ENCODE results near the gene SLC6A17. TPM values are rescaled to one million over a fixed set of nuclear protein-coding genes. Genes with fewer than 3 reads are reported as not detected.

SLC6A17 gene
- total RNA-seq, 1 experiment from 2014 or later = 0.17 TPM

DNA sequence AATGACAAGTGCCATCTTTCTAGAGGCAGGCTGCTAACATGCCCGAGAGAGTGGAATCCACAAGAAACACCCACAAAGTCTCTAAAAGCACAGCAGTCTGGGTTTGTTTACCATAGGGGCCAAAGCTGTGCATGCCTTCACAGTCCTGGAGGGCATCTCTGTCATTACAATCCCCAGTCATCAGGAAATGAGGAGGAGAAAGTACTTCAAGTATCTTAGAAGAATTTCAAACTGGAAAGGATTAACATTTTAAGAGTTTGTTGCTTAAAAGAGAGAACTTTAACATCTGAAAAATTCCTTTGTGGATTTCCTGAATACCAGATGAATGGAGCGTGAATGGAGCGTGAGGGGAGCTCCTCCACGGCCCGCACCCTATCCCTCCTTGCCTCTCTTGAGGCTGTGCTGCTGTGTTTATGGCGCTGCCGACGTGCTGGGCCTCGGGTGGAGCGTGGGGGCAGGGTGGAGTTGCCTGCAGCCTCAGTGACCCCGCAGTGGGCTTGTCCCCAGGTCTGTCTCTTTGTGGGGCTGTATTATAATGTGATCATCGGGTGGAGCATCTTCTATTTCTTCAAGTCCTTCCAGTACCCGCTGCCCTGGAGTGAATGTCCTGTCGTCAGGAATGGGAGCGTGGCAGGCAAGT, 23.3 kb downstream of the SLC6A17 start:
- Mint-ChIP-seq H3K4me3 (no peak overlapping the region), H3K4me1 (peaks cover 11 to 19% of the 10 kb centered on the region in 2 experiments), H3K27ac (peak overlapping the region in 2 of 3 experiments; percentile 18 to 42; a peak in 2 of 7 replicates), H3K27me3 (ENCODE audit: low read depth) (peaks cover 2% of the 10 kb centered on the region), H3K9me3 (no peaks in the 10 kb centered on the region), H3K36me3 (ENCODE audit: insufficient read depth in 1 of 3, low read depth in 3 of 3) (no peaks in the 10 kb centered on the region)
- no peak overlapping the region for H2BK120ac ChIP-seq (ENCODE audit: low read depth, low read length, poor library complexity, severe bottlenecking)
- H3K4me2 ChIP-seq (ENCODE audit: insufficient read depth, insufficient read length, low read length) = no peak overlapping the region
- TF ChIP-seq CTCF (conservative IDR thresholded peaks at IDR 0.05) = no peak; the same call in 1 of the 3 replicates
- H2AFZ ChIP-seq (ENCODE audit: low read length) = no peak overlapping the region
- no peak overlapping the region for H3K23ac ChIP-seq (ENCODE audit: insufficient read length, low read depth, low read length)
- H3K56ac ChIP-seq (ENCODE audit: insufficient read length, low read depth, low read length) = no peak overlapping the region
- H3T11ph ChIP-seq (ENCODE audit: low read length) = no peak overlapping the region
- H4K8ac ChIP-seq (replicated peaks; ENCODE audit: insufficient read length, low read depth, low read length) = no peak overlapping the region
- H2BK20ac ChIP-seq (ENCODE audit: low read depth, low read length, poor library complexity, severe bottlenecking) = no peak overlapping the region
- H2BK12ac ChIP-seq (ENCODE audit: insufficient read length, low read depth, low read length) = no peak overlapping the region
- no peak overlapping the region for H3K9ac ChIP-seq (ENCODE audit: extremely low read depth, insufficient read length, low read length)
- no peak overlapping the region for H2BK5ac ChIP-seq (ENCODE audit: insufficient read length, low read length)
- no peaks in the 10 kb centered on the region for H3K79me1 ChIP-seq (ENCODE audit: insufficient read depth, low read depth, low read length, poor library complexity, severe bottlenecking)
- H3K9me3 ChIP-seq (ENCODE audit: control insufficient read depth, low read depth, low read length) = no peaks in the 10 kb centered on the region
- no peak overlapping the region for H4K91ac ChIP-seq (ENCODE audit: insufficient read length, low read depth, low read length)
- no peaks in the 10 kb centered on the region for H4K20me1 ChIP-seq (ENCODE audit: control insufficient read depth, insufficient read depth, insufficient read length)
- DNase-seq = no peak
- H3K79me2 ChIP-seq (ENCODE audit: insufficient read depth, low read length) = no peaks in the 10 kb centered on the region
- H3K4me1 ChIP-seq (ENCODE audit: insufficient read depth, low read length) = no peaks in the 10 kb centered on the region
- WGBS (ENCODE audit: extremely low coverage, insufficient read length, low lambda C conversion rate) = no CpG with 5 or more reads among the region's 15 CpGs
- H3K27me3 ChIP-seq (ENCODE audit: insufficient read depth, low read length) = no peaks in the 10 kb centered on the region
- no peak overlapping the region for H3K27ac ChIP-seq (ENCODE audit: insufficient read length, low read depth, low read length)
- no peaks in the 10 kb centered on the region for H3K23me2 ChIP-seq (ENCODE audit: insufficient read length, low read depth, low read length, poor library complexity, severe bottlenecking)
- H4K5ac ChIP-seq (ENCODE audit: insufficient read length, low read depth, low read length) = no peak overlapping the region
- H3K18ac ChIP-seq (ENCODE audit: insufficient read length, low read depth, low read length) = no peak overlapping the region
- no peak overlapping the region for H3K14ac ChIP-seq (ENCODE audit: insufficient read depth, low read length)
- H3K4ac ChIP-seq (ENCODE audit: low read depth, low read length) = no peak overlapping the region
- H2BK15ac ChIP-seq (ENCODE audit: low read depth, low read length) = no peak overlapping the region
- no peak overlapping the region for H2AK5ac ChIP-seq (ENCODE audit: insufficient read length, low read length)

Data from H9 (cell line).